Measurements from ENCODE around the gene BOC.
A peak's percentile ranks its signal among the peaks of the same experiment; 100 is the strongest.
"Not testable (repeated sequence)": the region's sequence is repeated elsewhere in the genome, so short reads cannot be mapped to it uniquely, and the experiment has no call there.

BOC gene, protein sequence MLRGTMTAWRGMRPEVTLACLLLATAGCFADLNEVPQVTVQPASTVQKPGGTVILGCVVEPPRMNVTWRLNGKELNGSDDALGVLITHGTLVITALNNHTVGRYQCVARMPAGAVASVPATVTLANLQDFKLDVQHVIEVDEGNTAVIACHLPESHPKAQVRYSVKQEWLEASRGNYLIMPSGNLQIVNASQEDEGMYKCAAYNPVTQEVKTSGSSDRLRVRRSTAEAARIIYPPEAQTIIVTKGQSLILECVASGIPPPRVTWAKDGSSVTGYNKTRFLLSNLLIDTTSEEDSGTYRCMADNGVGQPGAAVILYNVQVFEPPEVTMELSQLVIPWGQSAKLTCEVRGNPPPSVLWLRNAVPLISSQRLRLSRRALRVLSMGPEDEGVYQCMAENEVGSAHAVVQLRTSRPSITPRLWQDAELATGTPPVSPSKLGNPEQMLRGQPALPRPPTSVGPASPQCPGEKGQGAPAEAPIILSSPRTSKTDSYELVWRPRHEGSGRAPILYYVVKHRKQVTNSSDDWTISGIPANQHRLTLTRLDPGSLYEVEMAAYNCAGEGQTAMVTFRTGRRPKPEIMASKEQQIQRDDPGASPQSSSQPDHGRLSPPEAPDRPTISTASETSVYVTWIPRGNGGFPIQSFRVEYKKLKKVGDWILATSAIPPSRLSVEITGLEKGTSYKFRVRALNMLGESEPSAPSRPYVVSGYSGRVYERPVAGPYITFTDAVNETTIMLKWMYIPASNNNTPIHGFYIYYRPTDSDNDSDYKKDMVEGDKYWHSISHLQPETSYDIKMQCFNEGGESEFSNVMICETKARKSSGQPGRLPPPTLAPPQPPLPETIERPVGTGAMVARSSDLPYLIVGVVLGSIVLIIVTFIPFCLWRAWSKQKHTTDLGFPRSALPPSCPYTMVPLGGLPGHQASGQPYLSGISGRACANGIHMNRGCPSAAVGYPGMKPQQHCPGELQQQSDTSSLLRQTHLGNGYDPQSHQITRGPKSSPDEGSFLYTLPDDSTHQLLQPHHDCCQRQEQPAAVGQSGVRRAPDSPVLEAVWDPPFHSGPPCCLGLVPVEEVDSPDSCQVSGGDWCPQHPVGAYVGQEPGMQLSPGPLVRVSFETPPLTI

DNA sequence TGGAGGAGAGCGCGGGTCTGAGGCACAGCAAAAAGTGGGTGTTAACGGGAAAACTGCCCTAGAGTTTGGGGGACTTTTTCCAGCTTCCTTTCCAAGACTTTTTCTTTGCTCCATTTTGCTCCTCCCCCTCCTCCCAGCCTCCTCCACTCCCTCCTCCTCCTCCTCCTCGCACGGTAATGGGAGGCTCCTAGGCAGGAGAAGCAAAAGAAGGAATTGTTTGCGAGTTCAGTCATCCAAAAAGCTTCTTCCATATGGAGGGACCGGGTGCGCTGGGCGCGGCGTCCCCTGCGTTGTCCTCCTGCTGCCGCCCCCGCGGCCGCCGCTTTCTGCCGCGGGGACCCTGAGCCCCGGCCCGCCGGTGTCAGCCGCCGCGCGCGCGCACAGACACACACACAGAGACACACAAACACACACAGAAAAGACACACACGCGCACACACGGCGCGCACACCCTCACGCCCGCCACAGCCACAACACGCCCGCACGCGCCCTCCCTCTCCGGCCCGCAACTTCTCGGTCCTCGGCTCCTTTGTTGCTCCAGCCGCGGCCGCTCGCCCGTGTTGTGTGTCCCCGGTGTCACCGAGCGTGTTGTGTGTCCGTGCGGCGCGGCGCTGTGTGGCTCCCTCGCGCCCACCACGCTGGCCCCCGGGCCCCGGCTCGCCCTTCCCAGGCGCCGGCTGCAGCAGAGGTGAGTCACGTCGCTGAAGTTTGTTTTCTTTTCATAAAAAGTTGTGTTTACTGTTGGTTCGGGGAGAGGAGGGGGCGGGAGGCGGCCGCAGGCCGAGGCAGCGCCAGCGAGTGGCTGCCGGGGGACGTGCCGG lies at the start of gene BOC:
Gene BOC (plus strand): TSS at position 228 of the 820 bp plus-strand sequence. CDS start 38,246 bp downstream, outside the sequence.
- no peak for DNase-seq

DNA sequence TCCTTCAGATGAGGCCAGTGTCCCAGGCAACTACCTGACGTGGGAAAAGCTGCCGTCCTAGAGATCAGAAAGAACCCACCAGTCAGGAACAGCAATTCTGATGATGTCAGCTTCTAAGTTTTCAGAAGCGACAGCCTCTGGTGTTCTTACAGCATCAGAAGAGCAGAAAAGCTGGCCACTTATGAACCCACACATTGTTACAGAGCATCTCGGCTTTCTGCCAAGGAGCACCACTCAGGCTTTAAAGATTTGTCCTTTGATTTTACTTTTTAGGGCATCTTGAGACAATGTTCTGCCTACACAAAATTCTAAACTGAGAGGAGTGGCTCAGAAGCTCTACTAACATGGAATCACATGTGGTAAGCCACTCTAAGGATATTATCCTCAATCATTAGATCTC lies 49.7 kb upstream of the BOC start:
- DNase-seq, result no peak

DNA sequence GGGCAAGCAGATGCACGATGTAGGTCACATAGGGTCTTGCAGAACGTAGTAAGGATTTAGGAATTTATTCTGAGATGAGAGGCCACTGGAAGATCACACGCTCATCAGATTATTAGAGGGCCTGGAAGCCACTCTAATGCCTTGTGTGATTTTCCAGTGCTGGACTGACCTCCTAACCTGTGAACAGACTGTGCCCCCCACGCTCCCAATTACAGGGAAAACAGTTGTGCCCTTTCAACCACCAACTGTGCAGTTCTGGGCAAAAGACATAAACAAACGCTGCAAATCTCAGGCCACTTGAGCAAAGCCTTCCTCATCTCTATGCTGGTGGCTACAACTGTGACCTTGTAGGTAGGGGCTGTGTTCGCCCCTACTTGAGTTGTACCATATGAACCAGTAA lies 48.2 kb upstream of the BOC start:
- DNase-seq, result no peak

DNA sequence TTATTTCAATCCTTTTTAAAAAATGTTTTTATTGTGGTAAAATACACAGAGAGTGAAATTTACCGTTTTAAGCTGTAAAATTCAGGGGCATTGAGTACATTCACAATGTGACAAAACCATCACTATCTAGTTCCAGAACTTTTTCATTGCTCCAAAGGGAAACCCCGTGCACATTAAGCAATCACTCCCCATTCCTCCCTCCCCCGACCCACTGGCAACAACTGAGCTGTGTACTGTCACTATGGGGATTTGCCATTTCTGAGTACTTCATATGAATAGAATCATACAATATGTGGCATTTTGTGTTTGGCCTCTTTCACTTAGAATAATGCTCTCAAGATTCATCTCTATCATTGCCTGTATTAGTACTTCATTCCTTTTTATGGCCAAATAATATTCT lies 45.5 kb upstream of the BOC start:
- no peak for DNase-seq

DNA sequence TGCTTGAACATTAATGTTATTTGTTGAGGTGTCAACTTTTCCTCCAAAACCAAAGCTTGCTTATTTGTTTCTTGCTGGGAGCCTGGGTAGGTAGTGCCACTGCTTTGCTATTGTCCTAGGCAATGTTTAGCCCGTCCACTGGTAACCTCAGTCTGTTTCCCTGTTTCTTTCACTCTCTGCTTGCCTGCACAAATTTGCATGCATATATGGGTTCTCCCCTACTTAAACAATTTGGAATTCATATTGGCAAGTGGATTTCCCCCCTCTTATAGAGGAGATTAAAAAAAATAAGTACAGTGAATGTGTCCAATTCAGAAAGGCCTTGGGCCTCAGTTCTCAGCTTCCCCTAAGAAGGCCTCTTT lies 45.0 kb upstream of the BOC start:
- no peak for DNase-seq

DNA sequence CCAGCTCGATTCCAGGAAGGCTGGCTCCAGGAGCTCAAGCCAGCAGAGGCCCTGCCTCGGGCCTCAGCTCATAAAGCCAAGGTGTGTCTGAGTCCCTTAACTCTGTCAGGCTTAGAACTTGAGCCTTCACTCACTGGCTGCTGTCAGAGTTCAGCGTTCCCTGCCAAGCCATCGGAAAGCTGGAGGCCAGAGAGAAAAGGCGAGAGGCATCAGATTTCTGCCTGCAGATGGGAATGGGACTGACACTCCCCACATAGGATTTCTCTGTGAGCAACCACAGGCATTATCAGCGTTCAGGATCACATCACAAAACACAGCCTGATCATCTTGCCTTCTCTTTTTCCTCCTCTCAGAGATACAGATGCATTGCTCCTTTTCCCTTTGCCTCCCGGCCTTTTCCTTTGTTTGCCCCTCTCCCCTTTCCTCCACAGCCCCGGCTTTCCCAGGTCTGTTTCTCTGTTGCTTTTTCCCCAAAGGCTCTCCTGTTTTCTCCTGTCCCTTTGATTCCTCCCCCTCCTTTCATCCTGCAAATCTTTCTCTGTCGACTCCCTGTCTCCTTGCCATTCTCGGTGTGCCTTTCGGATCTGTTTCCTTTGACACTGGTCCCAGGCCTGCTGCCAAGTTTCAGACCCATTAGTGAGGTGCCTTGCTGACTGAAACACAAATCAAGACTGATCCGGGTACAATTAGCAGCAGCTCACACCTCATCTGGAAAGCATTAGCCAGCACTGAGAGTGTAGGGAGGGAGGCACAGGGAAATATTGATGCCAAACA lies 44.5 kb upstream of the BOC start:
- peak; percentile 87 for DNase-seq

DNA sequence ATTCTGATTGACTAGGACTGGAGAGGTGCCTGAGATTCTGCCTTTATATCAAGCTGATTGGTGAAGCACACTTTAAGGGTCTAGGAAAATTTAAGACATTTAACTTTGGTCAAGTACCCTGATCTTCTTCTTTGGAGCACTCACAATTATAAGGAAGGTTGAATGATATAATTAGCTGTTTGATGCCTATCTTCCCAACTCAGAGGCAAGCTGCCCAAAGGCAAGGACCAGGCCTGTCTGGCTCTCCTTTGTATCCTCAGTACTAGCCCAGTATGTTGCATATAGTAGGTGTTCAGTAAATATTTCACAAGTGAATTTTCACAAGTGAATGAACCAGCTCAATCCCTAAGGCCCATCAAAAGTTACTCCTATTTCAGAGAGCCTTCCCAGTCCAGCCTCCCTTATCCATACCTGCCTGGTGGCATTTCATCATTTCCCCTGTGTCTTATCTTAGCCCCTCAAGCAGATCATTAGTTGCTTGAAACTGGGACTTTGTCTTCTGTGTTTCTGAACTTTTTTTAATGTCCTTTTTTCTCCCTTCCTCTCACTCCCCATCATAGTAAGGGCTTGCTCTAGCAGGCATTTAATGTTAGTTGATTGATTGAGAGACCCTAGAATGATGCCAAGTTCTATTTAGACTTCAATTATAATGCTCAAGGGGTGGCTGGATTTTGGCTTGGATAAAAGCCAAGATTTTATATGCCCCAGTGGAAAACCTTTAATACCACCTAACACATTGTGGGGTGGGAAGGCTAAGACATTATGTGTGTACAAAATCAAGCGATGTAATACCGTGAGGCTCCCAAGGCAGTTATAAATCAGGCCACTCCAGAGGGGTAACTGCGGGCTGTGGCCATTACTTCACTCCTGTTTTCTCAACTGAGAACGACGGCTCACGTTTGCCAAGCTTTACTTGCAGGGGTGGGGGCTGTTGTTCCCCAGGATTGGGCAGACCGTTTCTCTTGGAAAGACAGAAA lies 43.2 kb upstream of the BOC start:
- peak; percentile 88 for DNase-seq

DNA sequence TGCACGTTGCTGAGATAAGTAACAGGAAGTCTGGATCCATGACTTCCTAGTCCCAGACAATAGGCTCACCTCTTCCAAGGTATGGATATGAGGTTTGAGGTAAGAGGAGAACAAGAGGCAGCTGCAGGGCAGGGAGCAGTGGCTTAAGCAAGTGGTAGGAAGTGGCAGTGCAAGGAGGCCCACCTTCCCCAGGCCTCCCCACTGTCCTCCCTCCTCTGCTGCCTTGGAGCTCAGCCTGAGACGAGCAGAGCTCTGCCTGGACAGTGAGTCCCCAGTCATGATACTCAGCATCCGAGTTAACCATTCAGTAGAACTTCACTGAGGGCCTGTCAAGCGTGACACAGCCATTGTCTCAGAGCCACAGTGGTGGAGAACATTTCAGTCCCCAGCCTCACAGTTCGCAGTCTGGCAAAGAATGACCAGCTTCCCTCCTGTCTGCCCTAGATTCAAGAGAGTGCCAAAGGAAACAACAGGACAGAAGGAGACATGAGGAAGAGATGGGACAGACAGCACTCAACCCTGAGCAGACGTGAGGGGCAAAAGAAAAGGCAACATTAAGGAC lies 41.4 kb upstream of the BOC start:
- DNase-seq, result no peak

DNA sequence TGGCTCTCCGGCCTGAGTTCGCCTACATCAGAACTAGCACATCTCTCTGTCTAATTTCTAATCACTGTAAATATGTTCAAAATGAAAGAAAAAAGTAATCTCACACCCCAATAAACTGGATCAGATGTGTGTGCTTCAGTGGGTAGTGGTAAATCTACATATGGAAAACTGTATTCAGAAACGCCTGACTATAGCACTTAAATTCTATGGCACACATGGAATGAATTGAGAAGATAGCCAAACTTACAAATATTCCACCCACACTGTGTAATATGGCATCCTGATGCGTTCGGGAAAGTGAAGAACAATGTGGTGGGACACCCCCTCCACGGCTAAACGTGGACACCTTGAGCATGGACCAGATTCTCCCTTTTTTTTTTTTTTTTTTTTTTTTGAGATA lies 40.6 kb upstream of the BOC start:
- no peak for DNase-seq

DNA sequence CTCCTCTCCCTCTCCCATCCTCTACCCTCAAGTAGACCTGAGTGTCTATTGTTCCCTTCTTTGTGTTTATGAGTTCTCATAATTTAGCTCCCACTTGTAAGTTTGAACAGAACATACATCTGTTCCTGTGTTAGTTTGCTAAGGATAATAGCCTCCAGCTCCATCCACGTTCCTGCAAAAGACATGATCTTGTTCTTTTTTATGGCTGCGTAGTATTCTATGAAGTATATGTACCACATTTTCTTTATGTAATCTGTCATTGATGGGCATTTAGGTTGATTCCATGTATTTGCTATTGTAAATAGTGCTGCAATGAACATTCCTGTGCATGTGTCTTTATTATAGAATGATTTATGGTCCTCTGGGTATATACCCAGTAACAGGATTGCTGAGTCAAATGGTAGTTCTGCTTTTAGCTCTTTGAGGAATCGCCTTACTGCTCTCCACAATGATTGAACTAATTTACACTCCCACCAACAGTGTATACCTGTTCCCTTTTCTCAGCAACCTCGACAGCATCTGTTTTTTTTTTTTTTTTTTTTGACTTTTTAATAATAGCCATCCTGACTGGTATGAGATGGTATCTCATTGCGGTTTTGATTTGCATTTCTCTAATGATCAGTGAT lies 39.6 kb upstream of the BOC start:
- DNase-seq, result not testable (repeated sequence)

DNA sequence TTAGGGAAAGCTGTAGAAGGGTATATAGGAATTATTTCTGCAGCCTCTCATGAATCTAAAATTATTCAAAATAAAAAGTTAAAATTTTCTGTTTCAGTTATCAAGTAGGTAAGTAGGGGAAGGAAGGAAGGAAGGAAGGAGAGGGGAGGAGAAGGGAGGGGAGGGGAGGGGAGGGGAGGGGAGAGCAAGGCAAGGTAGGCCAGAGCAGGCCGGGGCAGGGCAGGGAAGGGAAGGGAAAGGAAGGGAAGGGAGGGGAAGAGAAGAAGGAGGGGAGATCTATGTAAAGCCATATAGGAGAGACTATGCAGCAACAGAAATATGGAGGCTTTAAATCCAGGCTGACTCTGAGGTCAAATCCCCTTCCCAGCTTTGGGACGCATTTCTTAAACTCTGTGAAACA lies 38.3 kb upstream of the BOC start:
- DNase-seq, result no peak

DNA sequence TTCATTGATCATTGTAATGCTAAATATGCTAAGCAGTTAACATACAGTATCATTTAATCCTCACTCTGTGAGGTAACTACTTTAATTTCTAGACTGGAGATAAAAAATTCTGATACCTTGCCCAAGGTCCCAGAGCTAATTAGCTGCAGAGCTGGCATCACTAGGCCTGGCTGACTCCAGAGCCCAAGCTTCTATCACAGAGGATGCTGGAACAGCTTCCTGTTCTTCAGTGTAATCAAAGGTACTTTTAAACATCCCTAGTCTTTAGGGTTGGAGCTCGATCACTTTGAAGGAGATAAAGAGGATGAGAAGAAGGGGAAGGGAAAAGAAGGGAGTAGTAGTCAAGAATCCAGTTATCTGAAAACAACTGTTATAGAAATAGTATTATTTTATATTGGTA lies 37.1 kb upstream of the BOC start:
- DNase-seq, result no peak

DNA sequence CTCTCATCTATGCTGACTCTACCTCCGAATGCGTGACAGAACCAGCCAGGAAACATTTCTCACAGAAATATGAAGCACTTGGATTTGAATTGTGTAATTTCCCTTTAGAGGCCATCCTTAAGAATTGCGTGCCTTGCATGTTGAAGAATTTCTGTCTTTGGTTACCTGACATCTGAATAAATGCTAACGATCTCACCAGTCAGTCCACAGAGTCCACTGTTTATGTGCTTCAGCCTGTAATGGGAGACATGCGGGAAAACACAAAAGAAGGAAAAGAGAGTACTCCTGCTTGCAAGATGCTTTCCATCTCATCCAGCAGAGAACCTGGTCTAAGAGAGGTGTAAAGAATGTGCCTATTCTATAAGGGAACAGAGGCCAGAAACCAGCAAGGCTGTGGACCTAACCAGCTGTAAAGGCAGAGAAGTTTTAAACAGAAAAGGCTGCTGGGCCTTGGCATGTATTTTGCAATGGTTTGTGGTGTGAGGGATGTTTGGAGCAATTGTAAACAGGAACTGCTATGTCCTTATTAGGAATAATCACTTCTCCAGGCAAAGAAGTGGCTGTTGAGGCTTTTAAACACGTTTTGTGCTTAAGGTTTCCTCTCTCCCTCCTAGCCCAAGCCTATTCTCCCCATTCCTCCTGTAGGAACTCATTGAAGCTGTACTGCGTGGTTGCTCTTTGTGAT lies 36.4 kb upstream of the BOC start:
- no peak for DNase-seq

DNA sequence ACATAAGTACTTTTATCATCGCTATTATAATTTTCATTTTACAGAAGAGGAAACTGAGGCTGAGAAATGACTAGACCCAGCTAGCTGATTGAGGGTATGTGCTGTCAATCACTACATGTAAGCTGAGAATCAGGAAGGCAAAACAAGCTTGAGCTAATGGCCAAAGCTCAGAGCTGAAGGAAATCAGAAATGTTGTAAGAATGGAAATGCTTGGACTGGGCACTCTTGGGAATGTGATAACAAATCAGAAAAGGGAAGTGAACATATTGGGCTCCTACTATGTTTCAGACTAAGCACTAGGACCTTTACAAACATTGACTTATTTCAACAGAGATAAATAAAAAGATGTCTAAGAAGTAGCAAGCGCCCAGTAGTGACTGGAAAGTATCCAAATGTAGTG lies 33.8 kb upstream of the BOC start:
- no peak for DNase-seq

DNA sequence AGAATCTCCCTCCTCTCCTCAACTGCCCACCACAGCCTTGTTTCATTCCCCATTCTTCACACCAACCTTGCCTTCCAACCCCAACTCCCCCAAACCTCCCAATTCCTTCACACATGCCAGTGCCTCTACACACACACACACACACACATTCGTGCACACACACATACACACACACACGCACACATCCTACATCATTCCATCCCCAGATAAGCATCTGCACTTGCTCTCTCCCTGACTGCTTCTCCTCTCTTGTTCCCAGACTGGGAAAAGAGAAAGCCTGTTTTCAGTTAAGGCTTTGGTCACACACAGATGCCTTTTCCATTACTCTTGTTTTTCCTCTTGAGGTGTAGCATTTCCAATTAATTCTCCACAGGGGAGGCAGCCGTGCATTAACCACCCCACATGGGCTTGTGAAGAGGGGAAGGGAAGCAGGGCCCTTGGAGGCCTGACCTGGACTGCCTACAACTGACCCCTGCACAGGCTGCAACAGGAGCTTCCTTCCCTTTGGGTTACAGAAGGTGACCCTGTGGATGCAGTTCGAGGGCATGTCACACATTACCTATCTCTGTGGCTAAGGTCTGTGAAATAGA lies 32.0 kb upstream of the BOC start:
- DNase-seq, result no peak

DNA sequence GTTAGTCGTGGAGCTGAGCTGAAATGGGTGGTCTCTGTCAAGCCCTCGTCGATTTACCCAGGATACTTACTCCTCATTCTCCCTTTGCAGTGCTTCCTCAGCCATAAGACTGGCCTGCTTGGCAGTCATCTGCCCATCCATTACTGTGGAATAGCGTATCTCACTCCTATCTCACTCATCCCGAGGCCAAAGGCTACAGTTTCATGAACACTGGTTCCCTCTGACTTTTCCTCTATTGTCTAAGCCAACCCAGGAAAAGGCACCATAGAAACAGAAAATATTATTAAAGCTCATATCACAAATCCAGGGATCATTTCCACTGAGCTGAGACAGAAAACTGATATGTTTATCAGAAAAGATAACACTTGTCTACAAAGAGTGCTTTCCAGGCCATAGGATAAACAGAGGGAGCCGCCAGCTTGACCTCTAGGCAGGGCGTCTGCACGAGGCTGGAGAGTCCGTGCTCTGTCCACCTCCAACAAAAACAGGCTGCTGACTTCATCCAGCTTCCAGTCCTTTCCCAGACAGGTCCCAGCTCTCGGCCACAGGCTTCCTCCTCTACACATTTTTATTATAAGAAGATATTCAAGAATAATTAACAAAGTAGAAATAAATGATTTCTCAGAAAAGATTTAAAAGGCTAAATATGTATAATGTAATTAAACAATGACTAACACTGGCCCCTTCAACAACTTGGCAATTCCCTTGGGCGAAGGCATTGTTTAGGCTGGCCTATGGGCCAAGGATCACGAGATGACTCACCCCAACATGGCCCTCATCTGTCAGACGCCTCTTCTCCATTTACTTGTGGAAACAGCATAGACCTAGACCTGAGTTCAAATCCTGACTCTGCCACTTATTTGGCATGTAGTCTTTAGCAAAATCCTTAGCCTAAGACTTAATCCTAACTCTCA lies 27.4 kb upstream of the BOC start:
- DNase-seq, result no peak

DNA sequence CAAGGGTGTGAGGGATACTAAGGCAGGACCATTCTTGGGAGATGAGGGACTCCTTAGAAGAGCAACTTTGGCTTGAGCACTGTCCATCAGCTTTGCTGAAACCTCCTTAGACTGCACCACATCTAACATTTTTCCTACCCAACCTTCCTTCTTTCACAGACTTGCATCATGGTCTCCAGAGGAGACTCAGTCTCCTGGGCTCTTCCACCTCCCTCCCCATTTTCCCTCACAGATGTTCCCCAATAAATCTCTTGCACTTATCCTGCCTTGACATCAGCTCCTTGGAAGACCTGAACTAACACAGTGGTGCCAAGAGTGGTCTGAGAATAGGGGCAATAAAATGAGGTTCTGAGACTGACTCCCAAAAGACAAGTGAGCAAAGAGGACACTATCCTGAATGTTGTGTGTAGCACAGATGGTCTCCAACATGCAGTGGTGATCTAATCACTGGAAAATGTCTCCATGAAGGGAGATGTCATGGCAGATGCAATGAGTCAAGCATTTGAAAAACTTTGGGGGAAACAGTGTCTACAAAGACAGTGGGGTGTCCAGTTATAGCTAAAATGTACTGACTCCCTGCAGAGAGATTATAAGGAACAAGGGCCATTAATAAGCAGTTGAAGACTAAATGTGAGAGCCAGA lies 26.0 kb upstream of the BOC start:
- DNase-seq, result no peak

All from NCI-H1694 (cell line).